Smooth muscle cell of the brain vasculature (primary cell): ENCODE results near the gene SEC14L1.
A peak's percentile ranks its signal among the peaks of the same experiment; 100 is the strongest.
"Not testable (repeated sequence)": the region's sequence is repeated elsewhere in the genome, so short reads cannot be mapped to it uniquely, and the experiment has no call there.

Experiments used
- DNase-seq: peaks from one replicate; pipeline ENCODE4 v3.0.0-alpha.2; 2012; ENCODE audit warnings: low read depth, low spot score

Gene SEC14L1

GRCh38 chr17:77237232-77238008 lies 96.7 kb downstream of the SEC14L1 start:
- no peak for DNase-seq

DNA sequence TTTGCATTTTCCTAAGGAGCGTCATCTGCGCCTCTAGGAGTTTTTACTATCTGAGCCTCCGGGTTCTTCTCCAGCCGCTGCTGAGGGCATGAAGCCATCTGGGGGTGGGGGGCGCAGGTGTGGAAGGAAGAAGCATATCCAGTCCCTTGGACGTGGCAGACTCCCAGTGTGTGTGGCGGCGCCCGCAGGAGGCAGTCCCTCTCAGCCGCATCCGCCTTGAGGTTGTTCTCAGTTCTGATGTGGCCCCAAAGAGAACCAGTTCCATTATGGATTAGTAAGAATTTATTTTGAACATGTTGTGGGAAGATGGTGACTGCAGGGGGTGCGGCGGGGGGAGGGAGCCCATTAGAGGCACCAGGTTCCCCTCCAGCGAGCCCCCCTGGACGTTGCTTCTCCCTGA lies 100.2 kb downstream of the SEC14L1 start:
- DNase-seq: no peak

- DNase-seq: no peak
Observed at GRCh38 chr17:77242118-77242851, 101.5 kb downstream of the SEC14L1 start.

DNA sequence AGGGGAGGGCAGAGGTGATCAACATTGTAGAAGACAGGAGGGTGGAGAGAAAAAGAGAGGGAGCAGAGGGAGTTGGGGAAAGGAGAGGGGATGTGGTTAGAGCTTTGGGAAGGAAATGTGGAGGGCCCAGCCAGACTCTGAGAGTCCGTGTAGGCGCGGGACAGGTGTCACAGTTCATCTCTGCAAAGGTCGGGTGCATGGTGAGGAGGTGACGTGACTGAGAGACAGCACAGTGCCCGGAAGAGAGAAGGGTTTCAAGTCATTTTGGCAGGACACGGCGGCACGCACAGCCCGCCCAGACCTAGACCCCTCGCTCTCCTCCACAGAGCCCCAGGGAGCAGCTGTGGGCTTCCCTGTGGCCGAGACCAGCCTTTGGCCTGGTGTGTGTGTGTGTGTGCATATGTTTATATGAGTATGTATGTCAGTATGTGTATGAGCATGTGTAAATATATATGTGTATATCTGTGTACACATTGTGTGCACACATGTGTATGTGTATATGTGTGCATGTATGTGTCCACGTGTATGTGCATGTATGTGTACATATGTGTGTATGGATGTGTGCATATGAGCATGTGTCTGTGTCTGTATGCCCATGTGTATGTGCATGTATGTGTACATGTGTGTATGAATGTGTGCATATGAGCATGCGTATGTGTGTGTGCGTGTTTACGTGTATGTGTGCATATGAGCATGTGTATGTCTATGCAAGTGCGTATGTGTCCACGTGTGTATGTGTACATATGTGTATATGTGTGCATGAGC lies 104.6 kb downstream of the SEC14L1 start:
- no peak for DNase-seq

- DNase-seq: no peak
Observed at GRCh38 chr17:77246110-77247047, 105.6 kb downstream of the SEC14L1 start.

DNA sequence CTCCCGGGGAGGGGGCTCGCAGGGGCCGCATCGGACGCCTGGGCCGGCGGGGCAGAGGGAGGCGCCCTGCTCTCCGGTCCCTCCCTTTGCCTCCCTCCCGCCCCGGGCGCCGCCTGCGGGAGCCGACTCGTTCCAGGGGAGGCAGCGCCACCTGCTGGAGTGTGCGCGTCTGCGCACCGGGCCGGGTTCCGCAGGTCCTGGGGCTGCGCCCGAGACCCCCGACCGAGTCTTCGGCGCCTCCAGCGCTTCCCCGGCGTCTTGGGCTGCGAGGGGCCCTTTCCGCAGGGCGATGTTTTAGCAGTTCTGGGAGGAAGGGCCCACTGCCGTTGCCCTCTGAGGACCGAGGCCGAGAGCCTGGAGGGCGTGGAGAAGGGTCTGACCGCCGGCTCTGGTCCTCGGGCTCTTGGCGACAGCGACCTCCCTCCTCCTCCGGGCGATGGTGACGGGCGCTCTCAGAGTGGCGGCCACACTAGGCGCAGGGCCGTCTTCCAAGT lies 106.3 kb downstream of the SEC14L1 start:
- DNase-seq: peak; percentile 43

DNA sequence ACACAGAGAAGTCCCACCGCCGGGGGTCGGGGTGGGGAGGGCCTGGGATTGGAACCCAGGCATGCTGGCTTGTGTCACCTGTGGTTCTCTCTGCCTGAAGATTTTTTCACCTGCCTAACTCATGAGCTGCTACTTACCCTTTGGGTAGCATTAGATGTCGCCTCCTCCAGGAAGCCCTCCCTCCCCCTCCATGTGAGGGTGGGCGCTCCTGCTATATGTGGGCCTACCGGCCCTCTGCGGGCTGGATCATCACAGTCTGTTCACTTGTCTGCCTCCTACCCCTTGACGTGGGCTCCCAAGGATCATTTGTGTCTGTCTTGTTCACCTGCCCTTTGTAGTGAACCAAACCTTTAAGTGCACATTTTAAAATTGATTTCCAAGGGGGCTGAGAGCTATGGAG lies 106.8 kb downstream of the SEC14L1 start:
- no peak for DNase-seq

DNA sequence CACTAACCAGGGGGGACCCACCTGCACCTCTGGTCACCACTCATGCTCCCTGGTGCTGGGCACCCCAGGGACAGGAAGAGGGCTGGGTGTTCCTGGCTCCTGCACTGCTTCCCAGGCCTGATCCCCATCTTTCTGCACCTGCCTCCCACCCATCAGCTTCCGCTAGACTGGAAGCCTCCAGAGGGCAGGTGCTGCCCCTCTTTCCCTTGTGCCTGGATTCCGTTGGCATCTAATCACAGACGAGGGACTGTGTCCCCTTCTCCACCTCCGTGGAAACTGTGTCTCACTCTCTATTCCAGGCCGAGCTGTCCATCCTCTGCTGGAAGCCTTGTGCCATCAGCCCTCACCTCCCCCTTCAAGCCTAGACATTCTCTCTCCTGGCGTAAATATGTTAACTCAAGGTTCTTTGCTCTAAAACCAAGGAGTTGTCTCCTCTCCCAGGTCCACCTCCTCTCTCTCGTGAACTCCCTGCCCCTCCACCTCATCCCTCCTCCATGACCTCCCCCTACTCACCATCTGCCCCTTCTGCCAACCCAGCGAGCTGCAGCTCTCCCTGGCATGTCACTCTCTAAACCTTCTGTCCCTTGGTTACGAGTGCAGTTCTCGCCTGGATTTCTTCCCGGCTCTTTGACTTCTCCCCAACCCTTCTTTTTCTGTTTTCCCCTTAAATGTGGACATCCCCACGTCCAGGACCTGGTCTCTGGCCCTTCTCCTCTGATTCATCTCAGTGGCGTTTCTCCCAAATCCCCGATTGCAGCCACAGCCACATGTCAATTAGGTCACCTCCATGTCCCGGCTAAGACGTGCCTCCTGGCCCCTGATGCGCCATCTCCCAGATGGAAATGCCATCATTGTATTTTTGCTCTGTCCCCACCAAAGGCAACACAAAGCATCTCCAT lies 107.7 kb downstream of the SEC14L1 start:
- DNase-seq: no peak

GRCh38 chr17:77251622-77252183 lies 110.9 kb downstream of the SEC14L1 start:
- DNase-seq: no peak

- not testable (repeated sequence) for DNase-seq
Observed at GRCh38 chr17:77252306-77252705, 111.5 kb downstream of the SEC14L1 start.

DNA sequence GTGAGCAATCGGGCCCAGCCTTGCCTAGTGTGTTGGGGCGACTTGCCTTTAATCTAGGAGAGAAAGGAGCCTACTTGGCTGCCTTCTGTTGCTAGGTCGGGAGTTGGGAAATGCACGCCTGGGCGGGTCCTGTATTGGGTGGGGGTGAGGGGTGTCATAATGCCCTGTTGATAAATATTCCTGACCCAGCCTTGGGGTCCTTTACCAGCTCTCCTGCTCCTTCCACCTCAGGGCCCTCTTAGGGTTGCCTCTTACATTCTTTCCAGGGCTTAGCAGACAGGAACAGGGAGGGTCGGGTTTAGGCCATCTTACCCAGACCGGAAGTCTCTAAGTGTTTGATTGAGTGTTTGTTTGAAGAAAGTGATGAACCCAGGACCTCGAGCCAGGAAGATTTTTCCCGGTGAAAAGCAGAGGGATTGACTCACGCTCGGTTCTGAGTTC lies 112.9 kb downstream of the SEC14L1 start:
- DNase-seq: no peak

DNA sequence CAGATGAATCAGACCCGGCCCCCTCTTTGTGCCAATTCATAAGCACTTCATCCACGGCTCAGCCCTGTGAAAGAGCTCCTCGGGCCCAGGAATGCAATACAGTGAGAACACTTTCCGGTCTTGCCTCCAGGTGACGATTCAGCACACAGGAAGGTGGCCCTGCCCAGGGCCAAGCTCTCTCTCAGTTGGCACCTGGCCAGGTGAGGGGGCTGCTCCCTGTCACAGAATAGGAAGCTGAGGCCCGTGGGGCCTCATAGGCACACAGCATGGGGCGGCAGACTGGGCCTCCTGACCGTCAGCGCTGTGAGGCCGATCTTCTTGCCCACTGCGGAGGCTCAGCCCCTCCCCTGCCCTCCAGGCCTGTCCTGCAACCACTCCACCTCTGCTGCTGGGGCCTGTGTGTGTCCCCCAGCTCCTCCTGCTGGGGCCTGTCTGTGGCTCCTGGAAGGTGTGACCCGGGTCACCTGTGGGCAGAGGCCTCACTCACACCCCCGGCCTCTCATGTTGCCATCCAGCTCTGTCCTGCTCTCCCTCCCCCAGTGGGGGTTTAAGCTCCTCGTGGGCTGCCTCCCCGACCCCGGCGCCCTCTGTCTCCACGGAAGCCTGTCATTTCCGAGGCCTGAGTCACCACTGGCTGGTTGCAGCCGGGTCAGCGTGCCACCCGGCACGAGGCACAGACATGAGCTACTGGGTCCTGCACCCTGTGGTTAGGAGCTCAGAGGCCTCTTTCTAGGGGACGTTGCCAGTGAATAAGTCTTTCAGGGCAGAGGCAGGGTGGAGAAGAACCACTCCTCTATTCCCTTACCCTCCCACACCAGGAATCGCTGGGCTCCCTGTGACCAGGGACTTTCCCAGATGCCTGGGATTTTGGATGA lies 114.4 kb downstream of the SEC14L1 start:
- peak; percentile 44 for DNase-seq

DNA sequence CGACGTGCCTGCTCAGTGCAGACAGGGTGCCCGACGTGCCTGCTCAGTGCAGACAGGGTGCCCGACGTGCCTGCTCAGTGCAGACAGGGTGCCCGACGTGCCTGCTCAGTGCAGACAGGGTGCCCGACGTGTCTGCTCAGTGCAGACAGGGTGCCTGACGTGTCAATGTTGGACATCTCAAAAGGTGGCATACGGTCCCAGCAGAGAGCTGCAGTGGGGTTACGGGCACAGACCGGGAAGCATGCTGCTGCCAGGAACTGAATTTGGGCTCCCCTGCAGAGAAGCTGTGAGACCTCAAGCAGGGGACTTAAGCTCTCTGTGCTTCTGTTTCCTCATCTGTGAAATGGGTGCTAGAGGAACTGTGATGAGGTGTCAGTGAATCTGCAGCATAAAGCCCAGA lies 115.2 kb downstream of the SEC14L1 start:
- not testable (repeated sequence) for DNase-seq

DNA sequence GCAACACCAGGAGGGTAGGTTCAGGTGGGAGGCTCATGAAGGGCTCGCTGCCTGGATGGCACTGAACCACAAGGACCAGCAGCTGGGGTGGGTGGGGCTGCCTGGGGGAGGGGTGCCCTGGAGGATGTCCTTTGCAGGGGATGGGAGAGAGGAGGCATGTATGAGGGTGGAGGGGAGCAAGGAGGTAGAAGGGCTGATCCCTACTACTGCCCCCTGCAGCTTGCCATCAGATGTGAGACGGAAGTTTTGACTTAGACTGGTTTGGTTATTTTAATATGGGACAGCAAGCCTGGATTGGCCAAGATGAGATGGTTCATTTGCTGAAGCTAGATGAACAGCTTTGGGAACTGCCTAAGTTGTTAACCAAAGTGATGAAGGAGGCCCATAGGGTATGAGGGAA lies 115.9 kb downstream of the SEC14L1 start:
- DNase-seq: no peak

DNA sequence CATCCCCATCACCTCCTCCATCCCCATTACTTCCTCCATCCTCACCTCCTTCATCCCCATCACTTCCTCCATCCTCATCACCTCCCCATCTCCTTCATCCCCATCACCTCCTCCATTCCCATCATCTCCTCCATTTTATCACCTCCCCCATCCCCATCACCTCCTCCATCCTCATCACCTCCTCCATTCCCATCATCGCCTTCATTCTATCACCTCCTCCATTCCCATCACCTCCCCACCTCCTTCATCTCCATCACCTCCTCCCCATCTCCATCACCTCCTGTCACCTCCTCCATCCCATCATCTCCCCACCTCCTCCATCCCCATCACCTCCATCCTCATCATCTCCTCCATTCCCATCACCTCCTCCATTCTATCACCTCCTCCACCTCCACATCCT lies 116.4 kb downstream of the SEC14L1 start:
- no peak for DNase-seq

- DNase-seq: no peak
Observed at GRCh38 chr17:77257596-77258458, 117.1 kb downstream of the SEC14L1 start.

DNA sequence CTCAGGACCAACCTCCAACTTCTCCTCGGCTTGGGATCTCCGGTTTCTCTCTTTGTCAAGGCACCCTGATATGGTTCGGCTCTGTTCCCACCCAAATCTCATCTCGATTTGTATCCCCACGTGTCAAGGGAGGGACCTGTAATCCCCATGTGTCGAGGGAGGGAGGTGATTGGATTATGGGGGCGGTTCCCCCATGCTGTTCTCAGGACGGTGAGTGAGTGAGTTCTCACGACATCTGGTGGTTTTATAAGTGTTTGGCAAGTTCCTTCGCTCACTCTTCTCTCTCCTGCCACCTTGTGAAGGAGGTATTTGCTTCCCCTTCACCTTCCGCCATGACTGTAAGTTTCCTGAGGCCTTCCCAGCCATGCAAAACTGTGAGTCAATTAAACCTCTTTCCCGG lies 117.9 kb downstream of the SEC14L1 start:
- DNase-seq: no peak
